Dedifferentiated amniotic fluid mesenchymal stem cell (primary cell): Measurements from ENCODE around the gene GJB5.
"Not testable (repeated sequence)": the region's sequence is repeated elsewhere in the genome, so short reads cannot be mapped to it uniquely, and the experiment has no call there.

Experiments
- DNase-seq: peaks from one replicate; pipeline ENCODE4 v3.0.0-alpha.2; 2016; ENCODE audit errors: extremely low spot score

GJB5 gene

DNA sequence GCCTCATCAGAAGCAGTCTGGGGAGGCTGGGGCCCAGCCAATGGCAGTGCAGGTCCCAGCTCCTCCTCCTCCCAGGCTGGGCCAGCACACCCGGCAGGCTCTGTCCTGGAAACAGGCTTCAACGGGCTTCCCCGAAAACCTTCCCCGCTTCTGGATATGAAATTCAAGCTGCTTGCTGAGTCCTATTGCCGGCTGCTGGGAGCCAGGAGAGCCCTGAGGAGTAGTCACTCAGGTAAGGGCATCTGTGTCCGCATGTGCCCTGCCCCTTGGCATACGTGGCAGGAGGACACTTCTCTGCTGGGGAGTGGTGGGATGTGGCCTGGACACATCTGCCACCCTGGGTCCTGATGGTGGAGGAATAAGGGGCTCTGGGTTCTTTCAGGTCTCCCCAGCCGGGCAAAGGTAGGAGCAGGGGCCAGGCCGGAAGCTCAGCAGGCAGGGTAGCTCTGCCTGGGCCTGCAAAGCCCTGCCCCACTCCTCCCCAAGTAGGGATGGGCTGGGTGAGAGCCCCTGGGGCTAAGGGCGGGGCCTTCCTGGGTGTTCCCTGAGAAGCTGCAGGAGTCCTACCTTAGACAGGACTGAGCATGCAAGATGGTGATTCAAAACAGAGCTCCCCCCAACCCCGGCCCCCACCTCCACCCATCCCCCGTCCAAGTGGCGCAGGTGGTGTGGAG is at the start of gene GJB5:
Gene GJB5, plus strand, starts transcription at position 84 of the 674 bp plus-strand sequence. CDS start 2,284 bp downstream, outside the sequence.
- no peak for DNase-seq

DNA sequence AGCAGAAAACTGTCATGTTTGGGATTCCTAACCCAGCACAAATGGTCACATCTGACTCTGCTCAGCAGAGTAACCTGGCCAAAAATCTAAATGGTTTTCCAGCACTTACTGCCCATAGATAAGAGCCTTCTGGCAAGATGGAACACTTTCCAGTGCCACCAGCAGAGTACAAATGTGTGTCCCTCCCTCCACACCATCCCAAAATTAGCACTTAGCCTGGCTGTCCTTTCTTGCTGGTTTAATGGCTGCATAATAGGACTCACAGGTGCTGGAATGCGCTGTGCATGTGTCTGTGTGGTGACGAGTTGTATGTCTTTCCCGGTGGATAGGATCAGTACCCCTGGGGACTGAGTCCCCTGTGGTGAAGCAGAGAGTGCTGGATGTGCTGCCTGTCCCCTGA is 49.8 kb upstream of the GJB5 start:
- DNase-seq, result no peak

DNA sequence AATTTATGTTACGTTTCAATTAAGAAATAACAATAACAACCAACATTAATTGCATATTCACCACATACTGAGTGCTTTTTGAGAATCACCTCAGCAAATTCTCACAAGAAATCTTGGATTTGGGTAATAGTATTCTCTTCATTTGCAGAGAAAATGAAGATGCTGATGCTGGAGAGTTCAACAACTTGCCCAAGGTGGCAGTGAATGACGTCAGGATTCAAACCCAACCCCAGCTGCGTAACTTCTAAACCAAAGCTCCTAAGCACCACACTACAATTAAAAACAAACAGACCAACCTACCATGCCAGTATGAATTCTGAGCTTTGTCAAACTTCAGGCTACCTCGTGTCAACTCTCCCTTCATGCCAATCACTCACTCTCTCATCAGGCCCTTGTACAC is 46.7 kb upstream of the GJB5 start:
- DNase-seq, result no peak

DNA sequence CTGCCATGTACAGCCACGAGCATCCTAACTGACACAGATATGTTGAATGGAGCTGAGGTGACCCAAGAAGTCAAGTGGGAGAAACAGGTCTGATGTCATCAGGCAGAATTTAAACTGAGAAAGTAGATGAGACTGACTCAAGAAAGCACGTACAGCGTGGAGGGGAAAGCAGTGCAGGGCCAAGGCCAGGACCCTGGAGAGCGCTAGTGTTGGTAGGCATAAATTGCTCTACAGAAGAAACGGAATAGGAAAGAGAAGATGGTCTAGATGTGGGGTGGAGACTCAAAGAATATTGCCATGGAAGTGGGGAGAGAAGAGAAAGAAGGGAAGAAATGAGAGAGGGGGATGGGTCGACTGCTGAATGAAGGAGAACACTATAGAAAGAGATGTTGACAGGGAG is 45.3 kb upstream of the GJB5 start:
- no peak for DNase-seq

DNA sequence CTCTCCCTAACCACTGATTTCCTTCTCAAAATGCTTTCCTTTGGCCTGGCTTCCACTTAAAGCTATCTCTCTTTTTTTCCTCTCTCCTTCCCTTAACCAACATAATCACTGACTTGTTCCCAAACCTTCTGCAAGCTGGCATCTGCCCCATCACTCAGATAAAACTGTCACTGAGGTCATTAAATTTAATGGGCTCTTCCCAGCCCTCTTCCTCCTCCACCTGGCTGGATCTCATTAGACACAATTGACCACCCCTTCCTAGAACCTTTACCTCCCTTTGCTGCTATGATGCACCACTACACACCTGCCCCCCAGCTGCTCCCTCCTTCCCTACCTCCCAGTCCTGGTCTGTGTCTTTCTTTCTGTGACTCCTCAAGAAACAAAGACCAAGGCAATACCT is 44.0 kb upstream of the GJB5 start:
- no peak for DNase-seq

DNA sequence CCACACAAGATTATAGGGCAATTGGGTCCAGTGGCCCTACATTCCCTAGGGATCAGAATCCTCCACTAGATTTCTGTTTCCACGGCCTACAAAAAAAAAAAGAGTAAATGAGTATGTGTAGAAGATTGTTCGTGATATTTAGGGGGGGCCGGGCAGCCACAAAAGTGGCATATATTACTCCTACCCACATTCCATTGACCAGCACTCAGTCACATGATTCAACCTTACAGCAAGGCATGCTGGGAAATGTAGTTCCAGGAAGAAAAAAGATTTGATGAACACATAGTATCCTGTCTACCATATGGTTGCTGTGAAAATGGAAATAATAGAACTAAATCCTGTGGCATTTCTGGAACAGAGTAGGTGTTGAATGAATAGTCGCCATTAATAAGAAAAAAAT is 43.4 kb upstream of the GJB5 start:
- no peak for DNase-seq

DNA sequence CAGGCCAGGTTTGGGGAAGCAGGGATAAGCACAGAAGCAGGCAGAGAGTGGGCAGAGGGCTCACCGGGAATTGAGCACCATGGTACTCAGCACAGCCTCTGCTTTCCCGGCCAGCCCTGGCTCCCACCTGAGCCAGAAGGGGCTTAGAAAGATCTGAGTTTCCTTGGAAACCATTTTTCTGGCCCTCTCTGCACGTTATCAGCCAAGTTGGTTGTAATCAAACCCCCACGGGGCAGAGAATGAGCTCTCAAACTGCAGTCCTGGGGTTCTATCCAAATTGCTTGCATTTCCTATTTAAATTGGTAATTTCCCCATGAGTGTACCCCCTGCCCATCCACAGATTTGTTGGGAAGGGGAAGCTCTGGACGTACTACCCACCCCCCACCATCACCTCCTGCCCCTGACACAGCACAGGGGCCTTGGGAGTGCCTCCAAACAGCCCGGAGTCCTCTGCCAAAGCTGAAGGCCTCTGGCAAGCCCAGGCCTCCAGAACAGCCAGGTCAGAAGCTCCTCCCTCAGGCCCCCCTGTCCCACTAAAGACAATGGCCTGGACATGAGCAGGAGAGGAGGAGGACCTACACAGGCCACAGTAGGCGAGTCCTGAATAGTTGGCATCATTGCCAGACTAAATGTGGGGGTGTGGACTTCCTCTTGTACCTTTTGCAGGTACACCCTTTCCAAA is 42.7 kb upstream of the GJB5 start:
- no peak for DNase-seq

DNA sequence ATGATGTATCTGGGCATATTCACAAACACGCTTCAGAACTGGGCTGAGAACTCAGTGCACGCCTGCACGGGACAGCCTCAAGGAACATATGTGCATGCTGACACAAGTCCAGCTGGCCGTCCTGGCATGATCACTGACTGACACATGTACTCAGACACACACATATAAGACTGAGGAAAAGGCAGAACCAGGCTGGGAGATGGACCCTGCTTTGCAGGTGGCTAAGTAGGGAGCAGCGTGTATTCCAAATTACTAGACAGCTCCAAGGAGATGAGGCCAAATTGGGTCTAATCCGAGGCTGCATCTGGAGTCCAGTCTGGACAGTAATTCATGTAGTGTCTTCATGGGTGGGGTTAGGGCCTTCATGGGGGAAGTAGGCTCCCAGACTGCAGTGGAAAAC is 41.4 kb upstream of the GJB5 start:
- no peak for DNase-seq

DNA sequence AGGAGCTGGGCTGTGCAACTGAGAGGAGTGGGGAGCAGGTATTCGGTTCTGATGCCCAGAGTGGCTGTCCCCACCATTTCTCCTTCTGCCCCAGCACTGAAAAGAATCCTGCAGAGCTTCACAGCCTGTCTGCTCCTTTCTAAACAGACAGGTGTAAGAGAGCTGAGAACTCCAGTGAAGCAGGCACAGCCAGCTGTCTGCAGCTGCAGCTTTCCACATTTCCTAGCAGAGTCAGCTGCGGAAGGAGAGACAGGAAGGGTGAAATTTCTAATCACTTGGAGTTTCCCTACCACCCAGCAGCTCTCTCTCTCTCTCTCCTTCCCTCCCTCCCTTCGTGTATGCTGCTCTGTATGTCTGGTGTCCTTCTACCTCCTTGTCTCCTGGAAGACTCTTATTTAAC is 40.5 kb upstream of the GJB5 start:
- no peak for DNase-seq

DNA sequence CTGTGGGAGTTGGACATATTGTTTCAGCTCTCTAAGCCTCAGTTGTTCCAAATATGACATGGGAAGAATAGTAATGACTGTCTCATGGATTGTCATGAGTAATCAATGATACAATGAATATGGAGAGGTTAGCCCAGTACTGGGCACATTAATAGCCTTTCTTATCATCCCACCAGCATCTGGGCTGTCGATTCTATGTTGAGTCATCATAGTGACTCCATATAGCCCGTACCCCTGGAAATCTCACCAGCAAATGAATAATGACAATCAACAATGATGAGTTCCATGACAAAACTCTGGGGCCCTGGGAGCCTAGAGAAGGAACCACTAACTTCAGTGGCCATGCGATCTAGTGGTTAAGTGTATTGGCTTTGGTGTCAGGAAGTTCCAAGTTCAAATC is 39.7 kb upstream of the GJB5 start:
- DNase-seq, result no peak

DNA sequence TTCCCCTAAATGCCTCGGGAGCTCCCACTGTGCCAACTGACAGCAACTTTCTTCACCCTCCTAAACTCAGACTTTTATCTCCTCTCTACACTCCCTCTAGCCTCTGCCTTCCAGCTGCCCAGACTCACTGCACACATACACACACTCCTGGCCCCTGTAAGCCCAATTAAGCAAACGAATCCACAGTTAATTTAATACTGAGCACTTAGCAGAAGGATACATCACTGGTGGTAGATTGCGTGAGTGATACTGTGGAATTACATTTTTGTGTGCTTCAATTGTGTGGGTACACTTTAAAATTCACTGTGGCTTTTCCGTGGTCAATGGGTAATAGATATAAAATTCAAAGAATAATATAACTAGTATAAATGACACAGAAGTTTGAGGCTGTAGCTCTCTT is 33.6 kb upstream of the GJB5 start:
- no peak for DNase-seq

DNA sequence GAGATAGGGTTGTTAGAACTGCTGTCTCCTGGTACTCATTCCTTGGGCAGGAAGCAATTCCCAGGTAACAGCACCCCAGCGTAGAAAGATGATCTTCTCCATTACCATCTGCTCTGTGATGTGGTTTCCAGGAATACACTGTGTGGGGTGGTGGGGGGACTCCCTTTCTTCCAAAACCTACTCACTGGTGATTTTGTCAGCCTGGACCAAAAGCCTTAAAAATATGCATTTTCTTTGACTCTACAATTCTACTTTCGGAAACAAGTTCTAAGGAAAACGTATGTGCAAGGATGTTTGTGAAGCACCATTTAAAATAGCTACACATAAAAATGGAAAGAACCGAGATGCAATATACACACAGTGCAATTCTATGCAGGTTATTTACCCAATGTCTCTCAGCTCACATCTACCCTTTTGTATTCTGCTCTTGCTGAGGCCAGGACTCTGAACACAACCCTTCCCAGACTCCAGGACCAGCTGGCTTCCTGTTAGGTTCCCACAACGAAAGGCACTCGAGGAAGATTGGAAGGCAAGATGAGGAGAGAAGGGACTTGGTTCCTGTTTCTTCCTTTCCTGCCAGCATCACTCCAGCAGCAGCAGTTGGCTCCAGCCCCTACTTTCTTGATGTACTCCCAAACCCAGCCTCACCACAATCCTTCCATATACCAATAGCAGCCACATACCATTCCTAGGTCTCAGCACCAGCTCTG is 33.0 kb upstream of the GJB5 start:
- no peak for DNase-seq

DNA sequence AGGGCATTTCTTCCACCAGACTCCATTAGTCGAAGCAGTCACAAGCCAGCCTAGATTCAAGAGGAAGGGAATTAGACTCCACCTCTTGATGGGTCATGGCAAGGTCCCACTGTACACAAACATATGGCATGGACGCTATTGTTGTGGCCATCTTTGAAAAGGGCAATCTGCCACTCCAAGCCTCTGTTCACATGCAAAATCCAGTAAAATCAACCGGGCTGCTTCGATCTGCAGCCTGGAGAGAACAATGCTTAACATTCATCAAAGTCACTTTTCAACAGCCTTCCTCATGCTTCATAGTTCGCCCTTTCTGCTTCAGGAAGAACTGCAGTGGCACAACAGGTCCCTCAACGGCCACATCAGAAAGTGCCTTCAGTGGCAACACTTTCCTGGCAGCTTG is 28.0 kb upstream of the GJB5 start:
- no peak for DNase-seq

DNA sequence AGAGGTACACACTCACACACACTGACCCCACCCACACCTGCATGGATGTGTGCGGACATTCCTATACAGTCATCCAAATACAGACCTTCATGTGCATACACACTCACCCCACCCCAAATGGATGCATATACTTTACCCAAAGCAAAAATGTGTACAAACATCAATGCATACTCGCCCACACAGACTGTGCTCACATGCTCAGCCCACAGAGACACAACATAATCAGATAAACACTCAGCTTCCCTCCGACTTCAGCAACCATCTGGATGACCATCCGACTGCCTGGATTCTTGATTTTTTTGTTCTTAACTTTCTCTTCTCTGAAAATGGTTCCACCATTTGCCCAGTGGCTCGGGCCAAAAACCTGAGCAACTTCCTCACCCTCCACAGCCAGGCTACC is 24.4 kb upstream of the GJB5 start:
- DNase-seq, result no peak

DNA sequence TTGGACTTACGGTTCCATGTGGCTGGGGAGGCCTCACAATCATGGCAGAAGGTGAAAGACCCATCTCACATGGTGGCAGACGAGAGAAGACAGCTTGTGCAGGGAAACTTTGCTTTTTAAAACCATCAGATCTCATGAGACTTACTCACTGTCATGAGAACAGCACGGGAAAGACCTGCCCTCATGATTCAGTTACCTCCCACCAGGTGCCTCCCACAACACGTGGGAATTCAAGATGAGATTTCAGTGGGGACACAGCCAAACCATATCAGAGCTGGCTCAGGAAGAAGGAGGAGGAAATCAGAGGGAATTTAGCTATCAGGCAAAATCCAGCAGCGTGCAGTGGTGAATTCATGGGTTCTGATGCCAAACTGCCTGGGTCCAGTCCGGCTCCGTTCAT is 22.0 kb upstream of the GJB5 start:
- DNase-seq, result not testable (repeated sequence)

DNA sequence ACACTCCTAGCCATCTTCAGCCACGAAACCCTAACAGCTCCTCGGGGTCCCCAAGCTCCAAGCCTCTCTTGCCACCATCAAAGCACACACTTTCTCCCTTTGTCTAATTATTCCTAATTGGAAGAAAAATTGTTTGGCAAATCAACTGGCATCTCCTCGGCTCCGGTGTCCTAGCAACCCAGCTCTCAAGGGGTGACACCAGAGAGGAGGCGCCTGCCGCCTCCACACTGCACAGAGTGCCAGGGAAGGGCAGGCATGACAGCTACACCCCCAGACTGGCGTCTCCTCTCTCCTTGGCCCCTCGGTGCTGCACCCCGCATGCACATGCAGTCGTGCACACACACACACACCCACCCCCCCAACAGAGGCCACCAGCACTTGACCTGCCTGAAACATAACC is 18.2 kb upstream of the GJB5 start:
- no peak for DNase-seq

DNA sequence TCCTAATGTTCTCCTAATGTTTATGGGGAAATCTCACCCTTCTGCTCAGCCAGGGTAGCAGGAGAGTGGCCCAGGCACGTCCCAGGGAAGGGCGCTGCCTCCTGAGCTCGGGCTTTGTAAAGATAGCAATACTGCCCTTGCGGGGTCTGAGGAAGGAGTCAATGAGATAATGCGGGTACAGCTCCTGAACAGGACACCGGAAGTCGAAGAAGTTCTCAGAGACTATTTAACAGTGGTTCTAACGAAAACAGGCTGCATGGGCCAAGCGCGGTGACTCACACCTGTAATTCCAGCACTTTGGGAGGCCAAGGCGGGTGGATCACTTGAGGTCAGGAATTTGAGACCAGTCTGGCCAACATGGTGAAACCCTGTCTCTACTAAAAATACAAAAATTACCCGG is 17.6 kb upstream of the GJB5 start:
- DNase-seq, result not testable (repeated sequence)

DNA sequence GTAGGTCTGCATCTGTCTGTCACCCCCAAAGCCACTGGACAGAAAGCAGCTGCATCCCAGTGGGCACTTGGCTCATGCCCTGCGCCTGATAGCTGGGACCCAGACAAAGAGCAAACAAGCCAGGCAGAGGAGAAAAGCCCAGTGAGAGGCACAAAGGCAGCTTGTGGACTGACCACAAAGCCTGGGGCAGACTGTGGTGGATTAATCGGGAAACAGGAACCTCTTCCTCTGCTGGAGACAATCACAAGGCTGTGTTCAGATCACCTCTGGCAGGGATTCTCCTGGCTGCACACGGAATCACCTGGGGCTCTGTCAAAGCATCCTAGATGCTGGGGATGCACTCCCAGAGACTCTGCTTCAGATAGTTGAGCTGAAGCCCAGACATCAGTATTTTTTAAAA is 15.2 kb upstream of the GJB5 start:
- DNase-seq, result no peak

DNA sequence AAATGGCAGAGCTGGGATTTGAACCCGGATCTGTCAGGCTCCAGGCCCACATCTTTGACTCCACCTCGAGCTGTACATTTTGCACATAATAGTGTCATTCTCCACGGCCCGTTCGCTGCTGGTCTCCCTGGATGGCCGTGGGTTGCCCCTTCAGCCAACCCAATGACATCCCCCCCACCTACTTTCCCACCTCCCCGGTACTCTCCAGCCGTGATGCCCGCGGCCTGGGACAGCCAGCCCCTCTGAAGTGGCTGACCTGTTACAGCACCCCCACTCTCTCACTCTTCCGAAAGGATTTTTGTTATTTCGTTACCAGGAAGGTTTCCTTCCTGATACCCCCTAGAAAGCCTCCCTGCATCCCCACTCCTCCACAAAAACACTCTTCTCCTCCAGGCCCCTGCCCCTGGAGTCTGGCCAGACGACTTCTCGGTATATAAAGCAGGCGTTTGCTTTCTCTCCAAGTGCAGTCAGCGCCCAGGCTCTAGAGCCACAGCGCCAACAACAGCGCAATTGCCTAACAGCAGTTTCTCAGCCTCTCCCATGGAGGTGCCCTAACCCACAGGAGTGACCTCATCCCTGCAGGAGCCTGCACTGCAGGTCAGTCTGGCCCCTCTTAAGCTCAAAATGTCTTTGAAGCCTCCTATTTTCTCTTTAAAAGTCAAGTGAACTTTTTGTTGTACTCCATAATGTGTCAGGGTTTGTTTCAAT is 14.5 kb upstream of the GJB5 start:
- DNase-seq, result no peak

DNA sequence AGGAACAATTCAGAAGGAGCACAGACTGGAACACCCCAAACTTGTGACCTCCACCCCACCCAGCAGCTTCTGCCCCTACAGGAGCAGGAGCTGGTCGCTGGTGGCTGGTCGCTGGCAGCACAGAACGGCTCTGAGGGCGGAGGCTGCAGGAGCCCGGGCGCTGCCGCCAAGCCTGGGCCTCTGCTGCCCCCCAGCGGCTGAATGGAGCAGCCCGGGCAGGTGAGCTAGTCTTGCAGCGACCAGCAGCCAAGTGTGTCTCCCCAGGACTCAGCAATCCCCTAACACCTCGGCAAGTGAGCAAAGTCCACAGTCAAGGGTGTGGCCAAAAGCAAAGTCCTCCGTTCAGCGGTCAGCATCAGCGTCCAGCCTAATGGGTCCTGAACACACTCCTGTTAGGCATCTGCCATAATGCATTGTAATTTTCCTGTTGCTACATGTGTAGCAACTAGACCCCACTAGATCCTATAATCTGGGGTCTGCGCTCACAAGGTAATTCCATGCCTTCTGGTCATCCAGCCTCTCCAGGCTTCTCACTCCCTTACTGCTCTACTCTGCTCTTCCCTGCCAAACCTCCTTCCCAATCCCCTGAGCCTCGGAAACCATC is 12.1 kb upstream of the GJB5 start:
- peak; percentile 30 for DNase-seq

DNA sequence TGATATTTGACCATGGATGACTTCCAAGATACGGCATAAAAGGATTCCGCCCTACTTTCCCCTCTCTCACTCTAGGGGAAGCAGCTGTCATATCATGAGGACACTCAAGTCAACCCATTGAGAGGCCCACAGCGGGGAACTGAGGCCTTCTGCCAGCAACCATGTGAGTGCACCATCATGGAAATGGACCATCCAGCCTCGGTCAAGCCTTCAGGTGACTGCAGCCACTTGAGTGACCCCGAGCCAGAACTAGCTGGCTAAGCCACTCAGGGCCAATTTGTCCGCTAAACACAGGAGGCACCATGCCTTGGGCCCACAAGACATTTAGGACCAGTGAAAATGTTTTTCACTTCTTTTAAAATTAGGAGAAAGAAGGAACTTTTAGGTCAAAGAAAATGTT is 11.1 kb upstream of the GJB5 start:
- no peak for DNase-seq

DNA sequence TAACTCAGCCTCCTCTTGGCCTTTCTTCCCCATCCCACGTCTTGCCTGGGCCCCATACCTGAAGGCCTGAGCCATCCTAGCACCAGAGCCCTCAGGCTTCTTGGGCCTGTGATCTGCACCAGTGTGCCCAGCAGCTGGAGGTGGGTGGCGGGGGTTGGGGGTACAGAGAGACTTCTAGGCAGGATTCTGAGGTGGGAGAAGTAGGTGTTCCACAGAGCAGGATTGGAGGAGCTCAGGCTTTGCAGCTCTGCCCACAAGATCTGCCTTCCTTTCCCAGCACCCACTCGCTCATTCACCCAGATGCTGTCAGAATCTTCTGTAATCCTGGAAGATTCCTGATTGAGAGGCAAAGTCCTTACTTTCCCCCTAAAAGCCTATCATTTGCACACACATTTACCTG is 10.0 kb upstream of the GJB5 start:
- no peak for DNase-seq
